Left renal pelvis (tissue), 4 donors: ENCODE results near the gene CFLAR. TPM values are rescaled to one million over a fixed set of nuclear protein-coding genes. Genes with fewer than 3 reads are reported as not detected.

ENCODE experiments used
- DNase-seq, 4 donors: peaks; one replicate each; pipeline ENCODE4 v3.0.0-alpha.2; 2013; ENCODE audit warnings: low read depth in 4 of 4, low spot score in 3 of 4
- polyA plus RNA-seq, 4 donors: library from polyadenylated mRNA; unstranded; fragments of 120-200 nt; gene quantifications; one replicate each; pipeline ENCODE4 v1.2.1, GENCODE V29; 2013; ENCODE audit not compliant: insufficient read length in 4 of 4

CFLAR gene
- polyA plus RNA-seq, 4 donors: 51.3 to 75.2 (median 58.6) TPM

DNA sequence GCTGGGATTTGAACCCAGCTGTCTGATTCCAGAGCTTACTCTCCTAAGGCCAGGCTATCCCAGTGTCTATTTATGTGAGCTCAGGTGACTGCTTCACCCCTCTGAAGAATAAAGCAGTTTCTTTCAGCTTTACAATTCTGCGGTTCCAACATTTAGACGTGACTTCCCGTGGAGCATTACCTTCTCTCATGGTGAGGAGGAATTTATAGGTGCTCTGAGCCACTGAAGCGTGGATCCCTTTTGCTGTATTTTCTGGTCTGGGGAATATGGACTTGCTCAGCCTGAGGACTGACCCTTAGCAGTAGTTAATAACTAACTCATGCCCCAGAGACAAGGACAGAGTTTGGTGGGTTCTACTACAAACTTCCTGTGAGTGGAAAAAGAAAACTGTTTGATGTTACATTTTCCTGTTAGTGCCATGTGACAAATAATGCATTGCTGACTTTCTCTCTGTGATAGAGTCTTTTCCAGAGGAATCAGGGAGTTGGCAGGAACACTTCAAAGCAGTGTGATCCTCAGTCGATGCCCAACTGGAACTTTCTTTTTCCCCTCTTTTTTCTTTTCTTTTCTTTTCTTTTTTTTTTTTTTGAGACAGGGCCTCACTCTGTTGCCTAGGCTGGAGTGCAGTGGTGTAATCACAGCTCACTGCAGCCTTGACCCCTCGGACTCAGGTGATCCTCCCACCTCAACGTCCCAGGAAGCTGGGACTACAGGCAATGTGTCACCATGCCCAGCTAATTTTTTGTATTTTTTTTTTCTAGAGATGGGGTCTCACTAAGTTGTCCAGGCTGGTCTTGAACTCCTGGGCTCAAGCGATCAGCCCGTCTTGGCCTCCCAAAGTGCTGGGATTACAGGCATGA lies 88.9 kb downstream of the CFLAR start:
- DNase-seq: peak in 2 of 4 donors; percentile 55

DNA sequence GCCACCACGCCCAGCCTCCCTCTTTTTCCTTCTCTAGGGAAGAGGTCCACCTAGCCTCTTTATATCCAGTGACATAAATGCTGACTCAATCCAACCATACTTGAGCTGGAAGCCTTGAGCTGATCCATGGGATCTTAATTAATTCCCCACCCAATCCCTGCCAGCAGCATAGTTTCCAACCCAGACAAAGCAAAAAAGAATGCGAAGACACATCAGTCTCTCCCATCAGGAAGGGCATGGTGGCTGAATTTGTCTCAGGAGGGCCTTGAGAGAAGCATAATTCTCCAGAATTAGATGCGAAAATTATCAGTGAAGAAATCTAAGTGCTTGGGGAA lies 89.5 kb downstream of the CFLAR start:
- no peak for DNase-seq

DNA sequence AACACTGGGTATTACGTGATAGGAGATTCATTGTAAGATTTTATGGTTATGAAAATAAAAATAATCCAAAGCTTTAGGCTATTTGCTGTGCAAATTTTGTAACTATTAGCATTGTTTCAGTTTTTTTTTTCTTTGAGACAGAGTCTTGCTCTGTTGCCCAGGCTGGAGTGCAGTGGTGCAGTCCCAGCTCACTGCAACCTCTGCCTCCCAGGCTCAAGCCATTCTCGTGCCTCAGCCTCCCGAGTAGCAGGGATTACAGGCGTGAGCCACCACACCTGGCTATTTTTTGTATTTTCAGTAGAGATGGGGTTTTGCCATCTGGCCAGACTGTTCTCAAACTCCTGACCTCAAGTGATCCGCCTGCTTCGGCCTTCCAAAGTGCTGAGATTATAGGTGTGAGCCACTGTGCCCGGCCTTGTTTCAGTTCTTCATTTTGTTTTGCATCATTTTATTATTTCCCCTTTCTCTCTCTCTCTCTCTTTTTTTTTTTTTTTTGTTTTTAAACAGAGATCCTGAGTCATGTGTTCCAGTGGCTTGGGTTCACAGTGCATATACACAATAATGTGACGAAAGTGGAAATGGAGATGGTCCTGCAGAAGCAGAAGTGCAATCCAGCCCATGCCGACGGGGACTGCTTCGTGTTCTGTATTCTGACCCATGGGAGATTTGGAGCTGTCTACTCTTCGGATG lies 92.7 kb downstream of the CFLAR start:
- no peak for DNase-seq

DNA sequence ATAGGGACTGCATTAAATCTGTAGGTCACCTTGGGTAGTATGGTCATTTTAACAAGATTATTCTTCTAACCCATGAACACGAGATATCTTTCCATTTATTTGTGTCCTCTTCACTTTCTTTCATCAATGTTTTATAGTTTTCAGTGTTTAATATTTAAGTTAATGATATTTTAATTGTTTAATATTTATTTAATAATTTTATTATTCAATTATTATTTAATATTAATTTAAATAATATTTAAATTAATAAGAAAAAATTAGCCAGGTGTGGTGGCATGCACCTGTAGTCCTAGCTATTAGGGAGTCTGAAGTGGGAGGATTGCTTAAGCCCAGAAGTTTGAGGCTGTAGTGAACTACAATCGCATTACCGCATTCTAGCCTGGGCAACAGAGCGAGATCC lies 100.0 kb downstream of the CFLAR start:
- DNase-seq: no peak

DNA sequence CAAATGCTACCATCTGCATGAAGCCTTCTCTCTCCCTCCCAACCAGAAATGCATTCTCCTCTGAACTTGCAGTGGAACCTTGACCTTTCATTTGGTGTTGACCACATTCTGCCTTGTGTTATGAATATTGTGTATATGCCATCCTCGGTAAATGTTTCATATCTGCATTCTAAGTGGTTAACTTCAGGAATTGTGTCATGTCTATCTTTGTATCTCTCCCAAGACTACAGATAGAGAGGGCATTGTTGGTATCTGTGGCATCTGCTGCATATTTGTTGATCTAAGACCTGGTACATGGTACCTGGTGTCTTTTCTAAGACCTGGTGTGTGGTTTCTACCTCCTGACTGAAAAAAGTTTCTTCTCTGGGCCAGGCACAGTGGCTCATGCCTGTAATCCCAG lies 101.0 kb downstream of the CFLAR start:
- no peak for DNase-seq

DNA sequence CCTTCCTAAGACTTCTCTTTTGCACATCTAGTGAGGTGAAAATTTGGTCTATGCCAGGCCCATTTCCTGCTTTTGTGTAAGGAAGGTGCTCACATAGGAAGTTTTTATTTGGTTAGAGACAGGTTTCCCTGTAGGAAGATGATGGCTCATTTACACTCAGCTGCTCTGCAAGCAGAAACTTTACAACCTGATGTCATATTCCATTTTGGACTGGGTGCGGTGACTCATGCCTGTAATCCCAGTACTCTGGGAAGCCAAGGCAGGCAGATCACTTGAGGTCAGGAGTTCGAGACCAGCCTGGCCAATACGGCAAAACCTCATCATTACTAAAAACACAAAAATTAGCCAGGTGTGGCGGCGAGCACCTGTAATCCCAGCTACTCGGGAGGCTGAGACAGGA lies 102.8 kb downstream of the CFLAR start:
- DNase-seq: no peak

DNA sequence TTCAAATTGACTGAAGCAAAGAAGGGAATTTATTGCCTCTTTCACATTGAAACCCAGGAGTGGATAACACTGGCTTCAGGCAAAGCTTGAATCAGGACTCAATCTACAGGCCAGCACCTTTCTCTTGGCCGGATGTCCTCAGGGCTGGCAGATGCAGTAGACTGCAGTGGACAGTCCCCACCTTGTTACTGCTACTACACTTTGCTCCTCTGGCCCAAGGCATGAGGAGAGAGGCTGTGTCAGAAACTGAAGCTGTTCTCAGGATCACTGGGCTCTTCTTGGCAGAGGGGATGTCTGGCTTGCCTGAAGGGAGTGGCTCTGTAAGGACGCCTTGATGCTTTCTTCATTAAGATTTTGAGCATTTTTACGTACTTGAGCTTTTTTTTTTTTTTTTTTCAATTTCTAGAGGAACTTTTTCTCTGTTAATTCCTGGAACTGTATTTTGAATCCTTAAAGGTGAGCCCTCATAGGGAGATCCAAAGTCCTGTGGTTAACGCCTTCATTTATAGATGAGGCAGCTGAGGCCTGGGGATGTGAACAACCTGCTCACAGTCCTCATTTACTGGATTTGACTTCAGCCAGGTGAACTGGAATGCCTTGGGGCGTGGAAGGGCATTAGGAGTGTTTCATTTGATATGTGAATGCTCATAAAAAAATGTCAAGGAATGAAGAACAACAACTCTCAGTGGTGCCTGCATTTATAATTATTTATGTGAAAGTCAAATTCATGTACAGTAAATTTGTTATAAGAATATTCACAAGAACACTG lies 103.5 kb downstream of the CFLAR start:
- DNase-seq: no peak

DNA sequence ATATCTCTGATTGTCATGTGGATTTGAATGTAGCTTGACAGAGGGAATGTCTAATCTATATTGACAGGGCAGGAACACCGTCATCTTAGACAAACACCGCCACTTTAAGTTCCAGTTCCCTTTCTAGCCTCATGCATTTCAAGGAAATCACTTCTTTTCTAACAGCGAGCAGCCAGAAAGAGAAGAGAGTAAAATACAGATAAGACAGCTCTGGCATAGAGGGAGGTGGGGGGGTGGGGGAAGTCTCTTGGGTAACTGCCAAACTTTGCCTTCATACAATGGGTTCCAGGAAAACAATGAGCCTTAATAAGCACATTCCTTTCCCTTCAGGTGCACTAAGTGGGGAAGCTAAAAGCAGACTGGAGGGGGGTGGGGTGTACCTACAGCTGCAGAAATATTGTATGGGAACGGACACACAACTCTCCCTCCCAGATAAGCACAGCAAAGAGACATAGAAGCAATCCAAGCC lies 104.2 kb downstream of the CFLAR start:
- DNase-seq: no peak

DNA sequence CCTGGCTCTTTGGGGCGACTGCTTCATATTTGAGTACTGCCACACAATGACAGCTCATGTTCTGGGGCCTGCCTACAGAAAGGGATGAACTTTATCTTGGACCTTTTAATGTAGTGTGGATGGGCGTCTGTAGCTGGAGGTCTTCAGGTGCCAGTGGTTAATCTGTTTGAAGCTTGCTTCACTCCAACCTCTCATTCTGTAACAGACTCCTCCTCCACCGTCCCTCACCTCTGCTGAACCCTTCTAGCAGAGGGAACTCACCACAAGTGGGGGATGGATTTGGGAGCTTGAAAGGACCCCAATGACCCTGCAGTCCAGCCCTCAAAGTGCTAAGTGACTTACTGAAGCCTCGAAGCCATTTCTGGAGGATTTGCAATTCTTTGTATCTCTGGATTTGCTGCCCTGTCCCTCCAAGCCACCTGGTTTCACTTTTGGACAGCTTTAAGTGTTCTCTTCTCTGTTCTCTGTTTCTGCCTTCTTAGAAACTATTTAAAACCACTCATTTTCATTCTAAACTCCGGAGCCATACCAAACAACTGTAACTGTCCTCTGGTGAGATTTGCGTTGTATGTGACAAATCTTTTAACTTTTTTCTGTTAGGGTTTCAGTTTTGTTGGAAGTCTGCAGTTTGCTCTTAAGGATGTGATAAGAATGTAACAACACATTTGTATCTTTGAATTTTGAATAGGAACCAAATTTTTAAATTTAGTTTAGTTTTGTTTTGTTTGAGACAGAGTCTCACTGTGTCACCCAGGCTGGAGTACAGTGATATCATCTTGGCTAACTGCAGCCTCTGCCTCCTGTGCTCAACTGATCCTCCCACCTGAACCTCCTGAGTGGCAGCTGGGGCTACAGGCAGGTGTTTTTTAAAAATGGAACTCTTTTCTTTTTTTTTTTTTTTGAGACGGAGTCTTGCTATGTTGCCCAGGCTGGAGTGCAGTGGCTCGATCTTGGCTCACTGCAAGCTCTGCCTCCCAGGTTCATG lies 107.4 kb downstream of the CFLAR start:
- DNase-seq: no peak

Other genes with a start within 250 kb of the CFLAR start
- 10 to 100 TPM; 60.0 to 79.4 (median 67.5) TPM for gene PPIL3, start 227.1 kb upstream of the CFLAR start, polyA plus RNA-seq
- 10 to 100 TPM; 30.7 to 45.3 (median 43.1) TPM for gene NIF3L1, start 226.8 kb upstream of the CFLAR start, polyA plus RNA-seq
- 10 to 100 TPM; 24.5 to 38.7 (median 36.5) TPM for gene ORC2, start 152.5 kb upstream of the CFLAR start, polyA plus RNA-seq
- gene HYCC2, start 44.5 kb upstream of the CFLAR start, polyA plus RNA-seq: 10 to 100 TPM; 12.1 to 17.8 (median 14.5) TPM
- gene NDUFB3, start 44.2 kb upstream of the CFLAR start, polyA plus RNA-seq: 100 to 1,000 TPM in 3 of 4 donors, 10 to 100 TPM in 1; 68.5 to 140 (median 111) TPM
- 1 to 10 TPM; 6.7 to 9.8 (median 8.1) TPM for gene CASP10, start 67.0 kb downstream of the CFLAR start, polyA plus RNA-seq
- 10 to 100 TPM; 13.9 to 17.6 (median 16.6) TPM for gene CASP8, start 144.4 kb downstream of the CFLAR start, polyA plus RNA-seq
- 1 to 10 TPM; 1.8 to 3.1 (median 2.1) TPM for gene FLACC1, start 241.2 kb downstream of the CFLAR start, polyA plus RNA-seq